GM19023 (cell line): ENCODE results near the gene GAS2L2.

Source experiments
- ATAC-seq: cut with Tn5 transposase; IDR thresholded peaks from one replicate; pipeline ENCODE4 v1.9.1; 2021; ENCODE audit warnings: mild to moderate bottlenecking, moderate library complexity; ENCODE audit not compliant: unreplicated experiment

The GAS2L2 gene

GRCh38 chr17:35701491-35701890, 51.5 kb downstream of the GAS2L2 start:
- no peak for ATAC-seq

- no peak for ATAC-seq
These were observed 52.9 kb downstream of the GAS2L2 start for GRCh38 chr17:35700150-35700549.

DNA sequence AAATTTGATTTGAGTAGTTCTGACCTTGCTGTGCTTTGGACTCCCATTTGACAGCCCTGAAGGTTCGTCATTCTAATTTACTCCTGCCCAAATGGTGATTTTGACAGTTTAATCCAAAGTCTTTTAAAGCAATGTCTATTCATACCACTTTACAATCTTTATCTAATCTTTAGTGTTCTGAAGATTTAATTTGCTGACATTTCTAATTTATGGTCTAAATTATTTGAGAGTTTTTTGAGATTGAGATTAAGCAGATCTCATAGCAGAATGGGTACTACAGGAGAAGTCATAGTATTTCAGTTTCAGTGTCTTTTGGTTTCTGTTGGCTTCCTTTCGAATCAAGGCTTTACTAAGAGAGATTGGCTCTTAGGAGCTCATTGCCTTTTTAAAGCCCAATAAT, 54.2 kb downstream of the GAS2L2 start:
- ATAC-seq: no peak

- no peak for ATAC-seq
These were observed 57.4 kb downstream of the GAS2L2 start for GRCh38 chr17:35695613-35696012.

DNA sequence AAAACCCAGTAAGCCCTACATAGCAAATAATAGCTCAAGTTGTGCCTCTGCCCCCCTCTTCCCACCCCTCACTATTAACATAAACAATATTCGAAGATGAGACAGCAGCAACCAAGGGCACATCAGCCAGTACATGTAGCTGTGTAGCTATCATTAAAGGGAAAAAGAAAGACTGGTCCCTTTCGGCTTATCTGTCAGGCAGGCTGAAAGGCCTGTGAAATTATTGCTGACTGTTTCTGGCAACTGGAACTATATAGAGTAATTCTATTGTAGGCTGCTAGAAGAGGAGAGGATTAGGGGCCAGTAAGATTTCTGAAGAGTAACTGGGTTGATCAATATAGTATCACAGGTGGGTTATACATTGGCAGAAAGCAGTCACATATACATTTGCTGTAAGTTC, 58.1 kb downstream of the GAS2L2 start:
- no peak for ATAC-seq
